Embryonic facial prominence (tissue), 1 donor: ENCODE results near the gene NET1.

ENCODE experiments used
- DNase-seq: peaks from one replicate; pipeline ENCODE4 v3.0.0-alpha.2; 2016; ENCODE audit errors: extremely low spot score

Gene NET1

GRCh38 chr10:5502061-5502521, 89.7 kb downstream of the NET1 start:
- DNase-seq, result no peak

GRCh38 chr10:5502571-5503476, 90.5 kb downstream of the NET1 start:
- no peak for DNase-seq

- DNase-seq, result no peak
Measured at GRCh38 chr10:5503477-5503835, 91.1 kb downstream of the NET1 start.

- DNase-seq, result no peak
Measured at GRCh38 chr10:5504146-5505072, 92.1 kb downstream of the NET1 start.

- DNase-seq, result no peak
Measured at GRCh38 chr10:5506246-5506645, 93.9 kb downstream of the NET1 start.

GRCh38 chr10:5506751-5507648, 94.6 kb downstream of the NET1 start:
- DNase-seq, result no peak

- DNase-seq, result no peak
Measured at GRCh38 chr10:5507649-5508131, 95.3 kb downstream of the NET1 start.

GRCh38 chr10:5508161-5508604, 95.8 kb downstream of the NET1 start:
- DNase-seq, result no peak
